OCI-LY1 (cell line): Measurements from ENCODE around the gene B4GALT5.

Source experiments
- H2AFZ ChIP-seq: fragments of 200-600 bp; sonication (generic), shearing (Covaris generic); 2 replicates; pipeline ENCODE4 v1.6.0; 2014; ENCODE audit warnings: antibody characterized with exemption, mild to moderate bottlenecking, low read length
- H3F3A ChIP-seq: fragments of 200-600 bp; sonication (generic), shearing (Covaris generic); 2 replicates; pipeline ENCODE4 v1.6.0; 2014; ENCODE audit warnings: mild to moderate bottlenecking, antibody characterized with exemption, low read length, moderate library complexity; ENCODE audit not compliant: insufficient read depth
- H3K27ac ChIP-seq: fragments of 200-600 bp; sonication (generic); 2 replicates; pipeline ENCODE4 v1.5.1; 2014; ENCODE audit warnings: low read length, mixed run types, mild to moderate bottlenecking, low read depth; ENCODE audit not compliant: poor library complexity, severe bottlenecking
- H3K27me3 ChIP-seq: fragments of 200-600 bp; sonication (generic); 2 replicates; pipeline ENCODE4 v1.6.0; 2014; ENCODE audit warnings: antibody characterized with exemption, mild to moderate bottlenecking, low read length, moderate library complexity; ENCODE audit not compliant: insufficient read depth
- H3K36me3 ChIP-seq: fragments of 200-600 bp; sonication (generic); 2 replicates; pipeline ENCODE4 v1.6.1; 2014; ENCODE audit warnings: mild to moderate bottlenecking, antibody characterized with exemption, low read length, moderate library complexity, mixed read lengths; ENCODE audit not compliant: insufficient read depth
- H3K4me1 ChIP-seq: fragments of 200-600 bp; sonication (generic); 2 replicates; pipeline ENCODE4 v1.5.1; 2014; ENCODE audit warnings: mild to moderate bottlenecking, low read length, moderate library complexity; ENCODE audit not compliant: insufficient read depth, severe bottlenecking
- H3K4me2 ChIP-seq: fragments of 200-600 bp; sonication (generic), shearing (Covaris generic); 2 replicates; pipeline ENCODE4 v1.6.1; 2014; ENCODE audit warnings: low read length
- H3K4me3 ChIP-seq: fragments of 200-600 bp; sonication (generic); 2 replicates; pipeline ENCODE4 v1.5.1; 2014; ENCODE audit warnings: low read length, low read depth, mild to moderate bottlenecking, mixed read lengths; ENCODE audit not compliant: poor library complexity, severe bottlenecking
- H3K79me2 ChIP-seq: fragments of 200-600 bp; shearing (Covaris generic); 2 replicates; pipeline ENCODE4 v1.6.1; 2016; ENCODE audit warnings: mixed run types, low read length, mixed read lengths; ENCODE audit not compliant: insufficient read depth
- H3K9ac ChIP-seq: fragments of 200-600 bp; sonication (generic), shearing (Covaris generic); 2 replicates; pipeline ENCODE4 v1.6.1; 2014; ENCODE audit warnings: mild to moderate bottlenecking, low read length, mixed read lengths
- H3K9me2 ChIP-seq: fragments of 200-600 bp; sonication (generic), shearing (Covaris generic); 2 replicates; pipeline ENCODE4 v1.6.1; 2014; ENCODE audit warnings: low read depth, mild to moderate bottlenecking, low read length, mixed read lengths
- H3K9me3 ChIP-seq: fragments of 200-600 bp; shearing (Covaris generic); 2 replicates; pipeline ENCODE4 v1.6.1; 2014; ENCODE audit warnings: low read length, mixed read lengths
- H4K20me1 ChIP-seq: fragments of 200-600 bp; sonication (generic), shearing (Covaris generic); 2 replicates; pipeline ENCODE4 v1.6.0; 2016; ENCODE audit warnings: mild to moderate bottlenecking, low read length; ENCODE audit not compliant: insufficient read depth
- EZH2 ChIP-seq: fragments of 200-600 bp; sonication (generic), shearing (Covaris generic); IDR thresholded peaks from 2 replicates; pipeline ENCODE4 v1.8.0; 2017; ENCODE audit warnings: borderline replicate concordance, mixed run types, mild to moderate bottlenecking, antibody characterized with exemption, low read length, moderate library complexity, mixed read lengths
- TF ChIP-seq, protein P1 (sequence below): fragments of 200-600 bp; sonication (generic), shearing (Covaris generic); IDR thresholded peaks from 2 replicates; pipeline ENCODE4 v1.5.1; 2017; ENCODE audit warnings: mild to moderate bottlenecking, antibody characterized with exemption, low read length, moderate library complexity, mixed read lengths

B4GALT5 gene

DNA sequence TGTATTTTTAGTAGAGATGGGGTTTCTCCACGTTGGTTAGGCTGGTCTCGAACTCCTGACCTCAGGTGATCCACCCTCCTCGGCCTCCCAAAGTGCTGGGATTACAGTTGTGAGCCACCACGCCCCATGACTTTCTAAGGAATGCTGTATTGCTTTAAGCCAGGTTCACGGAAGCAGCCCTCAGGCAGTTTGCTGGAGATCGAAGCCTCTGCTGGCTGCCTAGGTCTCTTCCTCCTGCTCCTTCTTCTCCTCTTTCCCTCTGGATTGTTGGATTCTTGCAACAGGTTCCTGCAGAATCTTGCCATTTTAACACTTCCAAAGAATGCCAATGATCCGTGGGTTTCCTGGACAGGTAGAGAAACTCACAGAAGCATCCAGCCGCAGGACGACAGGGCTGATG is 29.3 kb upstream of the B4GALT5 start:
- Histone ChIP-seq H3K36me3 (no peaks in the 10 kb centered on the region), H4K20me1 (no peaks in the 10 kb centered on the region), H3K79me2 (no peaks in the 10 kb centered on the region), H3K4me3 (no peak overlapping the region), H3K9me2 (no peaks in the 10 kb centered on the region), H3K4me1 (no peaks in the 10 kb centered on the region), H3K27ac (no peak overlapping the region), H3K9ac (no peak overlapping the region), H3F3A (no peaks in the 10 kb centered on the region), H3K9me3 (no peaks in the 10 kb centered on the region), H2AFZ (no peak overlapping the region), H3K27me3 (no peaks in the 10 kb centered on the region), H3K4me2 (no peak overlapping the region)
- TF ChIP-seq EZH2, result no peak
- TF ChIP-seq, protein P1, sequence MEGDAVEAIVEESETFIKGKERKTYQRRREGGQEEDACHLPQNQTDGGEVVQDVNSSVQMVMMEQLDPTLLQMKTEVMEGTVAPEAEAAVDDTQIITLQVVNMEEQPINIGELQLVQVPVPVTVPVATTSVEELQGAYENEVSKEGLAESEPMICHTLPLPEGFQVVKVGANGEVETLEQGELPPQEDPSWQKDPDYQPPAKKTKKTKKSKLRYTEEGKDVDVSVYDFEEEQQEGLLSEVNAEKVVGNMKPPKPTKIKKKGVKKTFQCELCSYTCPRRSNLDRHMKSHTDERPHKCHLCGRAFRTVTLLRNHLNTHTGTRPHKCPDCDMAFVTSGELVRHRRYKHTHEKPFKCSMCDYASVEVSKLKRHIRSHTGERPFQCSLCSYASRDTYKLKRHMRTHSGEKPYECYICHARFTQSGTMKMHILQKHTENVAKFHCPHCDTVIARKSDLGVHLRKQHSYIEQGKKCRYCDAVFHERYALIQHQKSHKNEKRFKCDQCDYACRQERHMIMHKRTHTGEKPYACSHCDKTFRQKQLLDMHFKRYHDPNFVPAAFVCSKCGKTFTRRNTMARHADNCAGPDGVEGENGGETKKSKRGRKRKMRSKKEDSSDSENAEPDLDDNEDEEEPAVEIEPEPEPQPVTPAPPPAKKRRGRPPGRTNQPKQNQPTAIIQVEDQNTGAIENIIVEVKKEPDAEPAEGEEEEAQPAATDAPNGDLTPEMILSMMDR, result no peak

DNA sequence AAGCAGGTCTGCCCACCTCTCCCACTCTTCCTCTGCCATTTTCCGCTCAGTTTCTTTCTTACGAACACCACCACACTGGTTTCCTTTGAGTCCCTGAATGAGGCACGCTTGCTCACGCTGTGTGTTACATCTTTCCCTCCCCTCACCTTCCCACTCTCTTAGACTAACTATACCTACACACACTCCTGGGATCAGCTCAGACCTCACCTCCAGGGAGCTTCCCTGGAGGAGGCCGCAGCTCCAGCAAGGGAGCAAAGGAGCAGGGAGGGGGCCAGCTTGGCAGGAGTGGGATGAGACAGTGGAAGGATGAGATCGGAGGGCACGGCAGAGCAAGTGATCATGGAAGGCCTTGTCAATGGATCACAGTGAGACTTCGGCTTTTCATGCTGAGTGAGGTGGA is 28.3 kb upstream of the B4GALT5 start:
- H4K20me1 ChIP-seq, result no peaks in the 10 kb centered on the region
- H3K9me3 ChIP-seq, result no peaks in the 10 kb centered on the region
- no peak overlapping the region for H3K4me3 ChIP-seq
- peaks cover 6% of the 10 kb centered on the region for H3K4me1 ChIP-seq
- H3K79me2 ChIP-seq, result no peaks in the 10 kb centered on the region
- H3K9me2 ChIP-seq, result no peaks in the 10 kb centered on the region
- H3F3A ChIP-seq, result no peaks in the 10 kb centered on the region
- H3K9ac ChIP-seq, result no peak overlapping the region
- TF ChIP-seq EZH2, result no peak
- TF ChIP-seq, protein P1, result no peak
- H3K36me3 ChIP-seq, result no peaks in the 10 kb centered on the region
- H3K4me2 ChIP-seq, result no peak overlapping the region
- H2AFZ ChIP-seq, result no peak overlapping the region
- H3K27ac ChIP-seq, result no peak overlapping the region
- H3K27me3 ChIP-seq, result no peaks in the 10 kb centered on the region

DNA sequence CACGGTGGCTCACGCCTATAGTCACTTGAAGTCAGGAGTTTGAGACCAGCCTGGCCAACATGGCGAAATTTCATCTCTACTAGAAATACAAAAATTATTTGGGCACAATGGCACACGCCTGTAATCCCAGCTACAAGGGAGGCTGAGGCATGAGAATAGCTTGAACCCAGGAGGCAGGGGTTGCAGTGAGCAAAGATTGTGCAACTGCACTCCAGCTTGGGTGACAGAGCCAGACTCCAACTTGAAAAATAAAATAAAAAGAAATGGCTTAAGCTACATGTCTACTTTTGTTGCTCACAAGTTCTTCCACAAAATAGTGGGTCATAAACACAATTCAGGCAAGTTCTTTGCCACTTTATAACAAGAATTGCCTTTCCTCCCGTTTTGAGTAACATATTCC is 27.1 kb upstream of the B4GALT5 start:
- Histone ChIP-seq H3K4me2 (no peak overlapping the region), H4K20me1 (no peaks in the 10 kb centered on the region), H3K36me3 (no peaks in the 10 kb centered on the region), H3K9ac (no peak overlapping the region), H3K27ac (no peak overlapping the region), H3K9me3 (no peaks in the 10 kb centered on the region), H3K9me2 (no peaks in the 10 kb centered on the region), H3K79me2 (no peaks in the 10 kb centered on the region), H3K4me3 (no peak overlapping the region), H3F3A (no peaks in the 10 kb centered on the region), H3K27me3 (no peaks in the 10 kb centered on the region), H2AFZ (no peak overlapping the region), H3K4me1 (peaks cover 9% of the 10 kb centered on the region)
- TF ChIP-seq, protein P1, result no peak
- no peak for TF ChIP-seq EZH2
